ENCODE data around the gene VPS33B.

VPS33B gene

GRCh38 chr15:90972133-90972532 lies 50.3 kb downstream of the VPS33B start:
- no peak for DNase-seq

GRCh38 chr15:90970274-90970673 lies 52.1 kb downstream of the VPS33B start:
- DNase-seq, result no peak

- no peak for DNase-seq
These were observed 54.0 kb downstream of the VPS33B start for GRCh38 chr15:90968434-90968833.

GRCh38 chr15:90967206-90967605 lies 55.2 kb downstream of the VPS33B start:
- DNase-seq, result no peak

- DNase-seq, result no peak
These were observed 56.1 kb downstream of the VPS33B start for GRCh38 chr15:90966262-90966661.

- no peak for DNase-seq
These were observed 60.4 kb downstream of the VPS33B start for GRCh38 chr15:90962021-90962420.

GRCh38 chr15:90960298-90961091 lies 61.9 kb downstream of the VPS33B start:
- DNase-seq, result no peak

GRCh38 chr15:90959894-90960293 lies 62.5 kb downstream of the VPS33B start:
- DNase-seq, result no peak

GRCh38 chr15:90959028-90959595 lies 63.3 kb downstream of the VPS33B start:
- no peak for DNase-seq

GRCh38 chr15:90957791-90958190 lies 64.6 kb downstream of the VPS33B start:
- DNase-seq, result no peak

GRCh38 chr15:90957031-90957790 lies 65.2 kb downstream of the VPS33B start:
- no peak for DNase-seq

GRCh38 chr15:90956274-90957030 lies 65.9 kb downstream of the VPS33B start:
- DNase-seq, result no peak

GRCh38 chr15:90955624-90956273 lies 66.6 kb downstream of the VPS33B start:
- peak; percentile 35 for DNase-seq

- peak; percentile 91 for DNase-seq
These were observed 67.4 kb downstream of the VPS33B start, which contains the start of gene RCCD1 for GRCh38 chr15:90954712-90955623. Gene RCCD1, plus strand, starts transcription at chr15:90954884. Its CDS starts 1,851 bp downstream, at chr15:90956735.

GRCh38 chr15:90953947-90954711 lies 68.3 kb downstream of the VPS33B start:
- no peak for DNase-seq

GRCh38 chr15:90952901-90953677 lies 69.3 kb downstream of the VPS33B start:
- no peak for DNase-seq

- DNase-seq, result no peak
These were observed 71.7 kb downstream of the VPS33B start for GRCh38 chr15:90950676-90951075.

GRCh38 chr15:90949979-90950675 lies 72.3 kb downstream of the VPS33B start:
- no peak for DNase-seq

Data from NCI-H345 (cell line).